Measurements from ENCODE around the gene SH3RF3. TPM values are rescaled to one million over a fixed set of nuclear protein-coding genes. Genes with fewer than 3 reads are reported as not detected.

SH3RF3 gene
- total and polyA plus RNA-seq, 2 of the 13 experiments (the other 11 are each of a cell fraction or from before 2014, with no cell fraction given) = 0.04 TPM; not detected in 1

GRCh38 chr2:109439986-109440385 lies 311.0 kb downstream of the SH3RF3 start:
- peaks cover 0 to 11% of the 10 kb centered on the region in 2 experiments; a peak in 3 of 5 replicates for H3K27me3 ChIP-seq (ENCODE audit: control insufficient read depth in 1 of 2, insufficient read depth in 2 of 2, low read length in 2 of 2)
- BruUV-seq (replicated peaks) = no TSS peak
- intact Hi-C loops (cut with micrococcal nuclease; ENCODE audit: unreplicated experiment) = no loop called here
- H3K9ac ChIP-seq (ENCODE audit: insufficient read depth, low read depth, low read length) = no peak overlapping the region
- FAIRE-seq (no peak), DNase-seq (ENCODE audit: low spot score) (no peak), ATAC-seq (no peak)
- no peaks in the 10 kb centered on the region for H3K4me1 ChIP-seq (ENCODE audit: insufficient read depth, low read length)
- TF ChIP-seq ZNF790 (CRISPR knock-in tag; IDR thresholded peaks at IDR 0.05; ENCODE audit: borderline replicate concordance) (no peak), ZSCAN25 (CRISPR knock-in tag; IDR thresholded peaks at IDR 0.05) (no peak), RELA (CRISPR knock-in tag; IDR thresholded peaks at IDR 0.05) (no peak), SETDB1 (CRISPR knock-in tag; IDR thresholded peaks at IDR 0.05; ENCODE audit: borderline replicate concordance) (no peak), ZBTB49 (CRISPR knock-in tag; IDR thresholded peaks at IDR 0.05; ENCODE audit: borderline replicate concordance) (no peak), HOXD1 (CRISPR knock-in tag; IDR thresholded peaks at IDR 0.05) (no peak), IKZF1 (IDR thresholded peaks at IDR 0.05) (no peak), HOXA5 (CRISPR knock-in tag; IDR thresholded peaks at IDR 0.05) (no peak), ATF7-NPFF (CRISPR knock-in tag; IDR thresholded peaks at IDR 0.05; ENCODE audit: low read depth) (no peak)
- TF ChIP-seq, protein P1, sequence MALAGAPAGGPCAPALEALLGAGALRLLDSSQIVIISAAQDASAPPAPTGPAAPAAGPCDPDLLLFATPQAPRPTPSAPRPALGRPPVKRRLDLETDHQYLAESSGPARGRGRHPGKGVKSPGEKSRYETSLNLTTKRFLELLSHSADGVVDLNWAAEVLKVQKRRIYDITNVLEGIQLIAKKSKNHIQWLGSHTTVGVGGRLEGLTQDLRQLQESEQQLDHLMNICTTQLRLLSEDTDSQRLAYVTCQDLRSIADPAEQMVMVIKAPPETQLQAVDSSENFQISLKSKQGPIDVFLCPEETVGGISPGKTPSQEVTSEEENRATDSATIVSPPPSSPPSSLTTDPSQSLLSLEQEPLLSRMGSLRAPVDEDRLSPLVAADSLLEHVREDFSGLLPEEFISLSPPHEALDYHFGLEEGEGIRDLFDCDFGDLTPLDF (CRISPR knock-in tag; IDR thresholded peaks at IDR 0.05) = no peak
- H4K20me1 ChIP-seq (ENCODE audit: insufficient read depth, low read length) = no peaks in the 10 kb centered on the region
- H3K9me3 ChIP-seq (ENCODE audit: low read length) = peaks cover 25% of the 10 kb centered on the region
- in situ Hi-C loops (cut with HindIII; ENCODE audit: extremely low pct_ligation_motif_present, low pct_unique_long_range_greater_than_20kb) = no loop called here
- POLR2A ChIA-PET = no interaction called here
- H3K4me3 ChIP-seq (replicated peaks in 1 of 3; ENCODE audit: insufficient read depth in 1 of 3, low read depth in 2 of 3, low read length in 3 of 3) = no peak overlapping the region
- 88% methylated on average over 7 of the region's 7 CpGs for WGBS (ENCODE audit: low lambda C conversion rate)
- no peak overlapping the region for H3K4me2 ChIP-seq (ENCODE audit: low read depth, low read length)
- no peaks in the 10 kb centered on the region for H3K36me3 ChIP-seq (replicated peaks in 1 of 2; ENCODE audit: control insufficient read depth in 1 of 2, insufficient read depth in 2 of 2, low read length in 2 of 2)
- CTCF ChIA-PET (ENCODE audit: low intra/inter-chr PET ratio, low total read pairs) = no interaction called here
- H2AFZ ChIP-seq (ENCODE audit: low read length) = no peak overlapping the region
- H3K79me2 ChIP-seq (ENCODE audit: insufficient read depth, low read length) = no peaks in the 10 kb centered on the region
- H3K27ac ChIP-seq (ENCODE audit: extremely low read length, insufficient read depth, low read length) = no peak overlapping the region
